Lower leg skin (tissue), 4 donors: ENCODE results near the gene IL17RB. TPM values are rescaled to one million over a fixed set of nuclear protein-coding genes. Genes with fewer than 3 reads are reported as not detected.

Experiments
- DNase-seq, 2 donors: peaks; one replicate each; pipeline ENCODE4 v3.0.0-alpha.2; 2019; ENCODE audit warnings: low spot score in 2 of 2
- H3K4me3 ChIP-seq: fragments of 200-600 bp; sonication (generic); 2 replicates; pipeline ENCODE4 v1.5.1; 2017; ENCODE audit warnings: mild to moderate bottlenecking, low read depth; ENCODE audit not compliant: poor library complexity, severe bottlenecking
- POLR2A ChIP-seq, 2 donors: fragments of 450-650 bp; IDR thresholded peaks; one replicate each; pipeline ENCODE4 v1.6.1; 2016 to 2017; ENCODE audit warnings: antibody characterized with exemption in 2 of 2, mild to moderate bottlenecking in 1 of 2, moderate library complexity in 1 of 2
- whole genome bisulfite sequencing, 2 donors: methylation state at CpG; one replicate each; pipeline ENCODE4 v1.1.5; 2018; 5-methylcytosine and 5-hydroxymethylcytosine counted together
- intact Hi-C: fragments of 100-400 bp; cut with DNase I; formaldehyde crosslinking; loops from one replicate; pipeline ENCODE4 v1.15.0; 2023; ENCODE audit warnings: low total_unique reads
- total RNA-seq, 4 donors: library from RNA; depleted of rRNA; stranded (reverse); fragments of >200 nt; gene quantifications; one replicate each; pipeline ENCODE4 v1.1.0, GENCODE V29; 2016
- TF ChIP-seq, protein P1 (sequence below), 3 donors: fragments of 450-650 bp; IDR thresholded peaks; one replicate each; pipeline ENCODE4 v1.5.1; 2016; ENCODE audit warnings: antibody characterized with exemption in 3 of 3, mild to moderate bottlenecking in 3 of 3, moderate library complexity in 2 of 3

IL17RB gene
- total RNA-seq, 4 donors from 2014 or later = 0.63 to 1.9 (median 0.81) TPM; not detected in 1

DNA sequence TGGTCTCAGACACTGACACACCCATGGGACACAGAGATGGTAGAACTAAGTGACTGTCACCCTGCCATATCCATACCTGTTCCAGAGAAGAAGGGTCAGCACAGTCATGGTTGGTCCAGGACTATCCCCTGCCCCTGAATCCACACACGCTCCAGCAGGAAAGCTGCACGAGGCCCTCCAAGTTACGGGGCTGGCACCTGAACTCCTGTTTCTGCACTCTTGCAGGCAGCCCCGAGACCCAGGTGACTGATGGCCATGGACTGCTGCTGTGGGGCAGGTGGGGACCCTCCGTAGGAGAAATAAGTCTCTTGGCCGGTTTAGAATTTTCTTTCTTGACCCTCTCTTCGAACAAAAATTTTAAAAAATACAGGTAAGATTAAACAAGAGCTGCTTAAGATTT is 30.7 kb upstream of the IL17RB start:
- no peak for TF ChIP-seq POLR2A (IDR thresholded peaks at IDR 0.05)
- TF ChIP-seq, protein P1, sequence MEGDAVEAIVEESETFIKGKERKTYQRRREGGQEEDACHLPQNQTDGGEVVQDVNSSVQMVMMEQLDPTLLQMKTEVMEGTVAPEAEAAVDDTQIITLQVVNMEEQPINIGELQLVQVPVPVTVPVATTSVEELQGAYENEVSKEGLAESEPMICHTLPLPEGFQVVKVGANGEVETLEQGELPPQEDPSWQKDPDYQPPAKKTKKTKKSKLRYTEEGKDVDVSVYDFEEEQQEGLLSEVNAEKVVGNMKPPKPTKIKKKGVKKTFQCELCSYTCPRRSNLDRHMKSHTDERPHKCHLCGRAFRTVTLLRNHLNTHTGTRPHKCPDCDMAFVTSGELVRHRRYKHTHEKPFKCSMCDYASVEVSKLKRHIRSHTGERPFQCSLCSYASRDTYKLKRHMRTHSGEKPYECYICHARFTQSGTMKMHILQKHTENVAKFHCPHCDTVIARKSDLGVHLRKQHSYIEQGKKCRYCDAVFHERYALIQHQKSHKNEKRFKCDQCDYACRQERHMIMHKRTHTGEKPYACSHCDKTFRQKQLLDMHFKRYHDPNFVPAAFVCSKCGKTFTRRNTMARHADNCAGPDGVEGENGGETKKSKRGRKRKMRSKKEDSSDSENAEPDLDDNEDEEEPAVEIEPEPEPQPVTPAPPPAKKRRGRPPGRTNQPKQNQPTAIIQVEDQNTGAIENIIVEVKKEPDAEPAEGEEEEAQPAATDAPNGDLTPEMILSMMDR (IDR thresholded peaks at IDR 0.05) = no peak
- no peak overlapping the region for H3K4me3 ChIP-seq
- DNase-seq = peak in 1 of 2 donors; percentile 62
- 94 to 98% methylated on average over 7 of the region's 7 CpGs for WGBS, 2 donors
- intact Hi-C loops = no loop called here

DNA sequence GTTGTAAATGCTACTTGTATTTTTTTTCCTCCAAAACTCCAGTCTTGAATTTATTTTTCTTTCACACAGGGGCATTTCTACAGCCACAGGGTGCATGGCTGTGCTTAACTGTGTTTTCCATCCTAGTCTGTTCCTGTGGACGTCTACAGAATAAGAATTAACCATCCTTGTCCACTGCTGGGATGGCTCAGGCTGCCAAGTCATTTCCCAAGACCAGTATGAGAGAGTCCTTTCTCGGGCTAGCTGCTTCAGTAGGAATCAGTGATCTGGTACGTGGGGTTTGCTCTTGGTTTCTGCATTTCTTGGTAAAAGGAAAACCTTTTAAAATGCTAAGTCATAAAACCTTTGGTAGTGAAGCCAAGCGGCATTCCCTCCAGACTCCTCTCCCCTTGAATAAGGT is 29.9 kb upstream of the IL17RB start:
- intact Hi-C loops = no loop called here
- 88 to 90% methylated on average over 4 of the region's 4 CpGs for WGBS, 2 donors

DNA sequence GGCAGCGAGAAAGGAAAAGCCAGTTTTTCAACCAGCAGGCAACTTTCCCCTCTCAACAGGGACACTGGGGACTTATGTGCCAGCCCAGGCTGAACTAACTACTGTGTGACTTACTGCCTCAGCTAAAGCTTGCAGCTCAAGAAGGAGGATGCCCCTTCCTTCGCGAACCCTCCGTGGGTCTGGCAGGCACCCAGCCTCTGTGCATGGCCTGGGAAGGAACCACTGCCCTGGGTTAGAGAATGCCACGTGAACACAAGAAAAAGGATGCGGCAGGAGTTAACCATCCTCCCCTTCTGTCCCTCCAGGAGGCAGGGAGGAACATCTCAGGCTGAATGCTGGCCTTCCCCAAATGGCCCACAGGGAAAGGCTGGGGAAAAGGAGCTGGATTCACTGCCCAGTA is 29.2 kb upstream of the IL17RB start:
- intact Hi-C loops = no loop called here
- WGBS, 2 donors = 86 to 87% methylated on average over 6 of the region's 6 CpGs
- DNase-seq = peak in 1 of 2 donors; percentile 36
- no peak for TF ChIP-seq POLR2A (IDR thresholded peaks at IDR 0.05)
- TF ChIP-seq, protein P1 (IDR thresholded peaks at IDR 0.05) = no peak
- no peak overlapping the region for H3K4me3 ChIP-seq

More for the DNA sequence above, 29.9 kb upstream of the IL17RB start:
- H3K4me3 ChIP-seq = no peak overlapping the region
- TF ChIP-seq POLR2A (IDR thresholded peaks at IDR 0.05) = no peak
- TF ChIP-seq, protein P1 (IDR thresholded peaks at IDR 0.05) = no peak
- DNase-seq = no peak

DNA sequence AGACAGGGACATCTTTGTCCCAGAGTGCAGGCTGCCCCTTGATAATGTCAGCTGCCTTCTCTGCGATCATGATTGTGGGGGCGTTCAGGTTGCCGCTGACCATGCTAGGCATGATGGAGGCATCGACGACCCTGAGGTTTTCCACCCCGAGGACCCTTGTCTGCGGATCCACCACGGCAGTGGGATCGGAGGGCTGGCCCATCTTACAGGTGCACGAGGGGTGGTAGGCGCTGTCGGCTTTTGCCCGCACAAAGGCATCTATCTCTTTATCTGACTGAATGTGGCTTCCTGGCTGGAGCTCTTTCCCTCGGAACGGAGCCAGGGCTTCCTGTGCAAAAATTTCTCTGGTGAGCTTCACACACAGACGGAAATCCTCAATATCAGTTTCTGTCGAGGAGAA is 28.6 kb upstream of the IL17RB start:
- DNase-seq = peak in 1 of 2 donors; percentile 74
- WGBS, 2 donors = 86 to 90% methylated on average over 17 of the region's 17 CpGs
- TF ChIP-seq, protein P1 (IDR thresholded peaks at IDR 0.05) = no peak
- no peak for TF ChIP-seq POLR2A (IDR thresholded peaks at IDR 0.05)
- no peak overlapping the region for H3K4me3 ChIP-seq
- intact Hi-C loops = no loop called here

DNA sequence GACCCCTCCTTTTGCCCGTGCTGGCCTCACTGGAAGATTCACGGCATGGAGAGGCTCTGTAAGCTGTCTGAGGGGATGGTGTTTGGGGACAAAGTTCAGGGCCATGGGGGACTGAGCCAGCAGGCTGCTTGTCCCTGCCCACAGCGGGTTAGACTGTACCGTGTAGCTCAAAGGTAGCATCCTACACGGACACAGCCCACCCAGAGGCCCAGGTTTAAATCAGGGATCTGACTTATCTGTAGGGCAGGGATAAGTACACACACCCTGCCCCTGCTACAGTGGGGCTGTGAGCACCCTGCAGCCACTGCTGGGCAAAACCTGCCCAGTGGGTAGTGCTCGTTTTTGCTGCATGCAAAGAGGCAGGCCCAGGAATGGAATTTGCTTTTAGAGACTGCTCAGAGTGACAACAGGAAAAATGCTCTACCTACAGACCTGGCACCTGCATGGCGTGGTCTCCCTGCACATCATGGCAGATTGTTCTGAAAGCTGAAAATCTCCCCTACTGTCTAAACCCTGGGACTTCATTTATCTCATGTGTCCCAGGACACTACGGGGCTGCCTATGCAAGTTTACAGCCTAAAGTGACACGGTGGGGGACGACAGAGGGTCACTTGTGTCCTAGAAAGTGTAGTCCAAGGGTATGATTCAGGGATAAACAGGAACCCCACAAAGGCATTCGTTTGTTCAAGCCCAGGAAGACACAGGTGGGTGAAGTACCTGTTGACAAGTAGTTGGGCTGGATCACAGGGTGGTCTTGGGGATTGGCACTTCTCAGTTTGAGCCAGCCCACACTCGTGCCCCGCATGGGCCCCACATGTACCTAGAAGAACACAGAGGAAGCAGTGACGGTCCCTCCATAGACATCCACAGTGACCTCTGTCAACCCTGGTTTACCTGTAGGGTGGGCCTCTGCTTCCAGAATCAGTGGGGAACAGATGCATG is 27.9 kb upstream of the IL17RB start:
- 89 to 90% methylated on average over 14 of the region's 14 CpGs for WGBS, 2 donors
- DNase-seq = peak in 1 of 2 donors; percentile 59
- H3K4me3 ChIP-seq = no peak overlapping the region
- TF ChIP-seq POLR2A (IDR thresholded peaks at IDR 0.05) = no peak
- TF ChIP-seq, protein P1 (IDR thresholded peaks at IDR 0.05) = no peak
- intact Hi-C loops = no loop called here
